Measurements from ENCODE around the gene DIAPH1.

DNA sequence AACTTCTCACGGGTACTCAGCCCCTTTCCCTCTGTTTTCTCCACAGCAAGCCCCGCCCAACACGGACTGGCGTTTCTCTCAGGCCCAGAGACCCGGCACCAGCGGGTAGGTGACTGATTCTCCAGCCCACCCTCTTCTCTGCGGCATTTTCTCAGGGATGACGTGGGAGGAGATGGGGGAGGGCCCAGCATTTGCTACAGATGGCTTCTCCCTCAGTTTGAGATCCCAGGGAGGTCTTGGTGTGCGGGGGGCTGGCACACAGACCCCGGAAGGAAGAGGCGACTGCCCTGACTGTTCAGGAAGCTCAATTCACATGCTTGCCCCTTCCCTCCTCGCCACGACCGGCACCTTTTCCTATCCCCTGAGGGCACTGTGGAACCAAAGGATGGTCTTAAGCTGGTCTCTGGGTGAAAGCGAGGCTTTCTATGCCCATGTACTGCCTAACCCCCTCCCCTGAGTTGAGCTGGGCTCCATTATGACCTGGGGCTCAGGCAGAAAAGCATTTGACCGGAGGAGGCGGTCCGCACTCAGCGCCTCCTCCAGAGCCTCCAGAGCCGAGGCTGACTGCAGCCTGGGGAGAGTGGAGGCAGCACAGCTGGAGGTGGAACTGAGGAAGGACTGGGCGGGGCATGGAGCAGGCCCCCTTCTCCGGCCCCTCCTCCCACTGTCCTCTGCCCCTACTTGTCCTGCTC lies 123.9 kb downstream of the DIAPH1 start:
- TF ChIP-seq ZNF324 (tag by site-specific recombination; IDR thresholded peaks at IDR 0.05) = no peak
- no peak for TF ChIP-seq ZFP41 (tag by site-specific recombination; IDR thresholded peaks at IDR 0.05; ENCODE audit: borderline replicate concordance)
- TF ChIP-seq CTCF (tag by site-specific recombination; IDR thresholded peaks at IDR 0.05) = no peak
- TF ChIP-seq ZNF37A (tag by site-specific recombination; IDR thresholded peaks at IDR 0.05) = no peak
- no peak for TF ChIP-seq ZBTB26 (tag by site-specific recombination; optimal IDR thresholded peaks at IDR 0.05)
- TF ChIP-seq GFI1B (tag by site-specific recombination; IDR thresholded peaks at IDR 0.05) = no peak
